ENCODE results near the gene SON. TPM values are rescaled to one million over a fixed set of nuclear protein-coding genes. Genes with fewer than 3 reads are reported as not detected.
"Not testable (repeated sequence)": the region's sequence is repeated elsewhere in the genome, so short reads cannot be mapped to it uniquely, and the experiment has no call there.

SON gene
- total RNA-seq, 2 experiments from 2014 or later = 267 to 276 TPM

DNA sequence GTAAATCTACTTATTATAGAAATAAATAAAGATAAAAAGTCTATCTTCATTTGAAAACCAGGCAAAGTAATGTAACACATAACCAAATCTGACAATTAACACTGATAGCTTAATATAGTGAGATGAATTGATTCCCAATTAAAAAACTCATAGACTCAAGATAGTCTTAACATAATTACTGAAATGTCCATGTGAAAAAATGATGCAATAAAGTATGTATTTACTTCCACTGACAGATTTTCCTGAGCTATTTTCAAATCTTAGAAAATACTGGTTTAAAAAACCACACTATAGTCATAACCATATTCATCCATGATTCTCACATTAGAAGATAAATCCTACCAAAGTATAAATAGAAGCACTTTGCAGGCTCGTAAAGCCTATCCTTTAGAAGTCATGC is 55.2 kb downstream of the SON start:
- TF ChIP-seq, protein P1, sequence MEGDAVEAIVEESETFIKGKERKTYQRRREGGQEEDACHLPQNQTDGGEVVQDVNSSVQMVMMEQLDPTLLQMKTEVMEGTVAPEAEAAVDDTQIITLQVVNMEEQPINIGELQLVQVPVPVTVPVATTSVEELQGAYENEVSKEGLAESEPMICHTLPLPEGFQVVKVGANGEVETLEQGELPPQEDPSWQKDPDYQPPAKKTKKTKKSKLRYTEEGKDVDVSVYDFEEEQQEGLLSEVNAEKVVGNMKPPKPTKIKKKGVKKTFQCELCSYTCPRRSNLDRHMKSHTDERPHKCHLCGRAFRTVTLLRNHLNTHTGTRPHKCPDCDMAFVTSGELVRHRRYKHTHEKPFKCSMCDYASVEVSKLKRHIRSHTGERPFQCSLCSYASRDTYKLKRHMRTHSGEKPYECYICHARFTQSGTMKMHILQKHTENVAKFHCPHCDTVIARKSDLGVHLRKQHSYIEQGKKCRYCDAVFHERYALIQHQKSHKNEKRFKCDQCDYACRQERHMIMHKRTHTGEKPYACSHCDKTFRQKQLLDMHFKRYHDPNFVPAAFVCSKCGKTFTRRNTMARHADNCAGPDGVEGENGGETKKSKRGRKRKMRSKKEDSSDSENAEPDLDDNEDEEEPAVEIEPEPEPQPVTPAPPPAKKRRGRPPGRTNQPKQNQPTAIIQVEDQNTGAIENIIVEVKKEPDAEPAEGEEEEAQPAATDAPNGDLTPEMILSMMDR (IDR thresholded peaks at IDR 0.05) = no peak
- POLR2A ChIA-PET = no interaction called here
- no peaks in the 10 kb centered on the region for H3K4me1 Mint-ChIP-seq (ENCODE audit: low read depth)
- H3K27me3 Mint-ChIP-seq = no peaks in the 10 kb centered on the region
- no peaks in the 10 kb centered on the region for H3K9me3 Mint-ChIP-seq
- H3K27ac Mint-ChIP-seq = no peak overlapping the region
- ATAC-seq (no peak), DNase-seq (no peak)
- intact Hi-C loops (cut with micrococcal nuclease) = no loop called here
- no peak overlapping the region for H3K4me3 Mint-ChIP-seq
- H3K36me3 Mint-ChIP-seq (ENCODE audit: low read depth) = peaks cover 21% of the 10 kb centered on the region
- CTCF ChIA-PET = interaction anchor here (1.1 to 2.9 kb wide), 2 partner anchors 9 to 10 kb away, joined by 3 to 17 read pairs; partner anchors contain the start of gene DONSON

DNA sequence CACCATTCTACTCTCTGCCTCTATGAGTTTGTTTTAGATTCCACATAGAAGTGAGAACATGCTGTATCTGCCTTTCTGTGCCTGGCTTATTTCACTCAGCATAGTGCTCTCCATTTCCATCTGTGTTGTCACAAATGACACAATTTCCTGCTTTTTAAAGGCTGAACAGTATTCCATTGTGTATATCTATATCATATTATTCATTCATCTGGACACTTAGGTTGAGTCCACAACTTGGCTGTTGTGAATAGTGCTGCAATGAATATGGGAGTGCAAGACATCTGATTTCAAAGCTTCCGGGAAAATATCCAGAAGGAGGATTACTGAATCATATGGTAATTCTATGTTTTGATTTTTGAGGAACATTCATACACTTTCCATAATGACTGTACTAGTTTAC is 65.7 kb downstream of the SON start:
- H3K4me3 Mint-ChIP-seq = no peak overlapping the region
- TF ChIP-seq, protein P1 (IDR thresholded peaks at IDR 0.05) = no peak
- CTCF ChIA-PET = interaction anchor here (1.2 to 1.5 kb wide), 3 partner anchors 18 to 51 kb away, joined by 4 to 5 read pairs (median 5); partner anchors contain the start of gene DONSON

DNA sequence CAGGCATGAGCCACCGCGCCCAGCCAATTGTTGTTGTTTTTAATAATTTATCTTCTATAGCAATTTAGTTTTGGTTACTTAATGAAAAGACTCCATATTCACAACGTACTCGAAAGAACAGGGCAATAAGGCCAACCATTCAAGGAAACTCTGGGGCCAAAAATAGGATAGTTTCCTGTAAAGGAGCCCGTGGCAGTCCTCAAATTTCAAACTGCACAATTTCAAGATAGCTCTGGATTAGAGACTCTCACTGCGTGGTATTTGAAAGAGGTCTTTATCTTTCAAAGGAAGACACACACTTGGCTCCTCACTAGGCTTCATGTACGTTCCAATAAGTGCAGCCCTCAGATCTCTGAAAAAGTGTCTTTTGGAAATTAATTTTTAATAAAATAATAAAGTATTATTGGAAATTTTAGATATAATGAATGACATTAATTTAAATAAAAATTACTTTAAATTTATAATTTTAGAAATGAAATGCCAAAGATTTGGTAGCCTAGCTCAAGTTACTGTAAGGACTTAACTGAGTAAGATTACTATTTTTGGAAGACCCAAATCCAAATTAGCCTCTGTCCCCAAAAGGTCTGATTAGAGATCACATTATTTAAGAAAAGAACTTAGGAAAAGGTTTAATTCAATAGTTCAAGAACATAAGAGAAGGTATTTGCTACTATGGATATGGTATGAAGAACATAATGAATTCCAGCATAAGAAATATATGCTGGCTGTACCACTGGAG is 68.3 kb downstream of the SON start:
- H3K4me1 Mint-ChIP-seq (ENCODE audit: low read depth) = no peaks in the 10 kb centered on the region
- H3K27me3 Mint-ChIP-seq = no peaks in the 10 kb centered on the region
- CTCF ChIA-PET = no interaction called here
- H3K36me3 Mint-ChIP-seq (ENCODE audit: low read depth) = peaks cover 7% of the 10 kb centered on the region
- TF ChIP-seq, protein P1 (IDR thresholded peaks at IDR 0.05) = no peak
- no peak for DNase-seq
- no peak overlapping the region for H3K27ac Mint-ChIP-seq
- no peak for ATAC-seq
- POLR2A ChIA-PET = interaction anchor here (1.6 kb wide), 1 partner anchor 9 kb away, joined by 3 read pairs; no protein-coding TSS in a partner anchor
- intact Hi-C loops (cut with micrococcal nuclease) = no loop called here
- H3K9me3 Mint-ChIP-seq = no peaks in the 10 kb centered on the region
- no peak overlapping the region for H3K4me3 Mint-ChIP-seq

More for the DNA sequence above, 65.7 kb downstream of the SON start:
- ATAC-seq (no peak), DNase-seq (no peak)
- POLR2A ChIA-PET = no interaction called here
- Mint-ChIP-seq H3K36me3 (ENCODE audit: low read depth) (peaks cover 4% of the 10 kb centered on the region), H3K27me3 (no peaks in the 10 kb centered on the region), H3K27ac (peak overlapping the region; percentile 9), H3K9me3 (no peaks in the 10 kb centered on the region), H3K4me1 (ENCODE audit: low read depth) (peaks cover 4% of the 10 kb centered on the region)
- intact Hi-C loops (cut with micrococcal nuclease) = no loop called here

DNA sequence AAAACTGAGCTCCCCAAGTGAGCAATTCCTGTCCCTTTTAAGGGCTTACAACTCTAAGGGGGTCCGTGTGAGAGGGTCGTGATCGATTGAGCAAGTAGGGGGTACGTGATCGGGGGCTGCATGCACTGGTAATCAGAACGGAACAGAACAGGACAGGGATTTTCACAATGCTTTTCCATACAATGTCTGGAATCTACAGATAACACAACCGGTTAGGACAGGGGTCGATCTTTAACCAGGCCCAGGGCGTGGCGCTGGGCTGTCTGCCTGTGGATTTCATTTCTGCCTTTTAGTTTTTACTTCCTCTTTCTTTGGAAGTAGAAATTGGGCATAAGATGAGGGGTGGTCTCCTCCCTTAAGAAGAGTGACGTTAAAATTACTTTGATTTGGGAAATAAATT is 74.7 kb downstream of the SON start:
- intact Hi-C loops (cut with micrococcal nuclease); ATAC-seq: not testable (repeated sequence)
- CTCF ChIA-PET = interaction anchor here (1.0 to 2.2 kb wide), 2 partner anchors 12 to 19 kb away, joined by 3 to 6 read pairs; no protein-coding TSS in a partner anchor

DNA sequence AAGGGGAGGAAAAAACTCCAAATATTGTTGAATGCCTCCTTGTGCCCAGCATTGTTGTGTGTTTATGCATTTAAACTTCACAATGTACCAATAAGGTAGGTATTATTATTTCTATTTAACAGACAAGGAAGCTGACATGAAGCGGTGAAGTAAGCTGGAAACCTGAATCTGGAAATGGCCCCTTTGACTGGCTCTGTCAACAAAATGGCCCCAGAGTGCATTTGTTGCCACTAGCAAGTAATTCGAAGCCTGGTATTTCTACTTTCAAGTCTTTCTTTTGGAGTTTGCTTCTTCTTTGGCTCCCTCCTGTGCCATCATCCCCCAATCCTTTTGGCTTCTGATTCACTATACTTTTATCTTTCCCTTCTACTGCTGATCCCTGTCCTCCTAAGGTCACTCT is 75.6 kb downstream of the SON start:
- ATAC-seq = no peak
- no peak overlapping the region for H3K4me3 Mint-ChIP-seq

More for the DNA sequence above, 74.7 kb downstream of the SON start:
- POLR2A ChIA-PET; H3K4me3 Mint-ChIP-seq; H3K36me3 Mint-ChIP-seq (ENCODE audit: low read depth); H3K27ac Mint-ChIP-seq; H3K27me3 Mint-ChIP-seq; H3K9me3 Mint-ChIP-seq; DNase-seq; H3K4me1 Mint-ChIP-seq (ENCODE audit: low read depth): not testable (repeated sequence)

More for the DNA sequence above, 75.6 kb downstream of the SON start:
- TF ChIP-seq, protein P1 (IDR thresholded peaks at IDR 0.05) = no peak
- ChIA-PET POLR2A (no interaction called here), CTCF (interaction anchor here (2.2 kb wide), 1 partner anchor 13 kb away, joined by 6 read pairs; no protein-coding TSS in a partner anchor)
- Mint-ChIP-seq H3K9me3 (no peaks in the 10 kb centered on the region), H3K36me3 (ENCODE audit: low read depth) (peaks cover 6% of the 10 kb centered on the region), H3K27ac (no peak overlapping the region), H3K4me1 (ENCODE audit: low read depth) (no peaks in the 10 kb centered on the region), H3K27me3 (no peaks in the 10 kb centered on the region)
- intact Hi-C loops (cut with micrococcal nuclease) = no loop called here
- no peak for DNase-seq
